GM21390 (cell line): ENCODE measurements around the gene STEAP3.

Source experiments
- ATAC-seq: cut with Tn5 transposase; IDR thresholded peaks from one replicate; pipeline ENCODE4 v1.9.1; 2021; ENCODE audit not compliant: unreplicated experiment

The STEAP3 gene

GRCh38 chr2:119245841-119246230 lies 22.2 kb downstream of the STEAP3 start:
- ATAC-seq: no peak

DNA sequence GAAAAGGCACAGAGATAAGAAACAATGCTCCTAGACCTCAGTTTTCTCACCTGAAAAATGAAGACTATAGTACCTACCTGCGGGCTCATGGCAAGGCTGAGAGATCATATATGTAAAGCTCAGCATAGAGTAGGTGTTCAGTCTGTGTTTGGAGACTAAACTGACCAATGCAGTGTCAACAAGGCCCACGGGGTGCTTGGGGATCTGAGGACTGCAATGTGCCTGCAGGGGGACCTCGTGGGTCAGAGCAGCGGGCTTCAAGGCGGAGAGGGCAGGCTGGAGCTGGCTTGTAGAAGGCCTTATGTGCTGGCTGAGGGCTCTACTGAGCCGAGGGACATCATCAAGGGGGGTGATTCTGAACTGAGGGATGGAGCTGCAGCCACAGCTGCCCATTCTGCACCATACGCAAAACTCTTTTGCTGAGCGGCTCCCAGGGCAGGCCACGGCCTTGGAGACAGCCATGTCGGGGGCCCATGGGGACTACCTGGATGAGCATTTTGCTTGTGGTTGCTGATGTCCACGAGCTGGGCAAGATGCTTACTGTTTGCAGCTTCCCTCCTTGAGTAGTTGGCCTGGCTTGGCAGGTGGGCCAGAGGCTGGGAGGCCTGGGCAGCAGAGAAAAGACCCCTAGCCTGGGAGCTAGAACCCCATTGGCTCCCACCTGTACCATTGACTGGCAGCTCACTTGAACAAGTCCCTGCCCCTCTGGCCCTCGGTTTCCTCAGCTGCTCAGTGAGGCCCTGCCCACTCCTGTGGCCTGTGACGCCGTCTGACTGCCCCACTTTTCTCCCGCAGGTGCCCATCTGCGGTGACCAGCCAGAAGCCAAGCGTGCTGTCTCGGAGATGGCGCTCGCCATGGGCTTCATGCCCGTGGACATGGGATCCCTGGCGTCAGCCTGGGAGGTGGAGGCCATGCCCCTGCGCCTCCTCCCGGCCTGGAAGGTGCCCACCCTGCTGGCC lies 23.5 kb downstream of the STEAP3 start:
- no peak for ATAC-seq

- ATAC-seq: no peak
Observed at GRCh38 chr2:119247844-119248271, 24.2 kb downstream of the STEAP3 start.

- ATAC-seq: no peak
Observed at GRCh38 chr2:119248311-119248710, 24.7 kb downstream of the STEAP3 start.

DNA sequence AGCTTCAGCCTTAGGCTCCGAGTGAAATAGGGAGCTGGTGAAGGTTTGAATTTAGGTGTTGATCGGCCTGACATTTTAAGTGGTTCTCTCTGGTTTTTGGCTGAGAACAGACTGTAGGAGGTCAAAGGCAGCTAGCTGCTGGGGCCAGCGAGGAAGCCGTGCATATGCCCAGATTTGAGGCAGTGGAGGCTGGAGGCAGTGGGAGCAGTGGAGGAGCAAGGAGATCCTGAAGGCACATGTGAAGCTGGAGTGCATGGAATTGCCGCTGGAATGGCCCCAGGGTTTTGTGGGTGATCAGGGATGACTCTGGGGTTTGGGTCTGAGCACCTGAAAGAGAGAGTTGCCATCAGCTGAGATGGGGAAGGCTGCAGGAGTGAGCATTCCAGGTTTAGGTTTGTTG lies 25.1 kb downstream of the STEAP3 start:
- ATAC-seq: no peak

- no peak for ATAC-seq
Observed at GRCh38 chr2:119249311-119249710, 25.7 kb downstream of the STEAP3 start.

- ATAC-seq: no peak
Observed at GRCh38 chr2:119249855-119250717, 26.5 kb downstream of the STEAP3 start.

- no peak for ATAC-seq
Observed at GRCh38 chr2:119250718-119251290, 27.2 kb downstream of the STEAP3 start.

GRCh38 chr2:119251652-119252051 lies 28.0 kb downstream of the STEAP3 start:
- ATAC-seq: no peak

- no peak for ATAC-seq
Observed at GRCh38 chr2:119252186-119253113, 28.8 kb downstream of the STEAP3 start.

- no peak for ATAC-seq
Observed at GRCh38 chr2:119253114-119253702, 29.6 kb downstream of the STEAP3 start.

GRCh38 chr2:119253760-119254600 lies 30.3 kb downstream of the STEAP3 start:
- ATAC-seq: no peak

DNA sequence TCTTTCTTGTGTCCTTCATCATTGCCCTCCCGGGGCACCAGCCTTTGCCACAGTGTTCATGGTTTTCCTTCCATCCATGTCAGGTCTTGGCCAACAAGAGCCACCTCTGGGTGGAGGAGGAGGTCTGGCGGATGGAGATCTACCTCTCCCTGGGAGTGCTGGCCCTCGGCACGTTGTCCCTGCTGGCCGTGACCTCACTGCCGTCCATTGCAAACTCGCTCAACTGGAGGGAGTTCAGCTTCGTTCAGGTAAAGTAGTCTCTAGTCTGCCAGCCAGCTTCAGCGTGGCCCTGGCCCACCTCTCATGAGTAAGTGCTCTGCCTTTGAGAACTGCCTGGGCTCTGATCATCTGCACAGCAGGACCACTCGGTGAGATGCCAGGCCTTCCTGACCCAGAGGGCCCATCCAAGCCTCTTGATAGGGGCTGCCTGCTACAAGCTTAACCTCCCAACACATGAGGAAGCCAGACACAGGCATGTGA lies 31.0 kb downstream of the STEAP3 start:
- no peak for ATAC-seq

- no peak for ATAC-seq
Observed at GRCh38 chr2:119255760-119256581, 32.3 kb downstream of the STEAP3 start.

DNA sequence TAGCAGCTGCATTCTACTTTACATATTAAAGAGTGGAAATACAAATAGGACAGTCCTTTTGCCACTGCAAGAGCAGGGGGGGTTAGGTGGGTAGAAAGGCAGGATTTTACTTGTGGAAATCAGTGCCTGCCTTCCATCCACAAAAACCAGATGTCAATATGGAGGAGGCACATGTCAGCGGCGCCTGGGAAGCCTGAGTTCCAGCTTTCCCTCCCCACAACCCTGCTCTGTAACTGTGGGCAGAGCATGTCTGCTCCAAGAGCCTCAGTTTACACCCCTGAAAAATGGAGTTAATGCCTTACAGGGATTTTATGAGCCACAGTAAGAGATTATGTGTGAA lies 32.9 kb downstream of the STEAP3 start:
- ATAC-seq: no peak

- ATAC-seq: no peak
Observed at GRCh38 chr2:119257198-119257597, 33.6 kb downstream of the STEAP3 start.

DNA sequence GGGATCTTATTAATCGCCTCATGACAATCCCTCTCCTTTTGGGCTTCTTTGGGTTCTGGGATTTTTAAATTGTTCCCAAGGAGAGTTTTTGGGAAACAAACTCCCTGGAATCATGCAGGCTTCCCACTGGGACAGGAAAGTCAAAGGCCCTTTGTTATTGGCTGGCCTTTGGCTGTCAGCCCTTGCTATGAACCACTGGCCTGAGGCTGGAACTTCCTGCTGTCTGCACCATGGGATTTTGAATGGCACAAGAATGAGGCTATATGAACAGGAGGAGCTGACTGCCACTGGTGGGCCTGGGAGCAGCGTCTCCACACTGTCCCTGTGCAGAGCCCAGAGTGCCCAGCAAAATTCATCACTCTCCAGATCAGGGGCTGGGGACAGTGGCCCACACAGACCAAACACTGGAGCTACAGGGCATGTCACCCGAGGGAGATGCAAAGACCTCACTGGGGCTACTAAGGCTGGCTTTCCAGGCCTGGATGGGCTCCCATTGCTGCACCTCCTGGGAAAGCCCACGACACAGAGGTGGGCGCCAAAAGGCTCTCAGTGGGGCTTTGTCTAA lies 35.7 kb downstream of the STEAP3 start:
- ATAC-seq: no peak
